SH-SY5Y (cell line): Measurements from ENCODE around the gene MYH9.

ENCODE experiments used
- GATA2 ChIP-seq: IDR thresholded peaks from 2 replicates; pipeline ENCODE4 v1.6.1; 2011; ENCODE audit warnings: mild to moderate bottlenecking, low read depth, low read length
- GATA3 ChIP-seq: IDR thresholded peaks from 2 replicates; pipeline ENCODE4 v1.6.1; 2011; ENCODE audit warnings: low read depth, mild to moderate bottlenecking, low read length, moderate library complexity

GRCh38 chr22:36391638-36392037 is 3.9 kb upstream of the MYH9 start:
- TF ChIP-seq GATA2 (no peak), GATA3 (no peak)
